Thyroid gland (tissue), 4 donors: Measurements from ENCODE around the gene NUTM2F.
"Not testable (repeated sequence)": the region's sequence is repeated elsewhere in the genome, so short reads cannot be mapped to it uniquely, and the experiment has no call there.

Experiments used
- CTCF ChIP-seq, 6 experiments: fragments of 200-600 bp in 3 of 6; fragments of 450-650 bp in 3 of 6; sonication (generic) in 3 of 6; IDR thresholded peaks; one replicate each; pipeline ENCODE4 v1.5.1; 2016 to 2019; ENCODE audit warnings: antibody characterized with exemption in 6 of 6, mild to moderate bottlenecking in 2 of 6, inconsistent platforms in 1 of 6, moderate library complexity in 1 of 6
- POLR2A ChIP-seq, 2 donors: fragments of 450-650 bp; IDR thresholded peaks; one replicate each; pipeline ENCODE4 v1.6.1; 2017; ENCODE audit warnings: antibody characterized with exemption in 2 of 2, mild to moderate bottlenecking in 2 of 2, moderate library complexity in 1 of 2

- not testable (repeated sequence) for TF ChIP-seq CTCF, POLR2A (IDR thresholded peaks at IDR 0.05)
Observed at GRCh38 chr9:94357158-94357557, 28.7 kb upstream of the NUTM2F start.
